ENCODE results near the gene PIGZ.

The PIGZ gene

DNA sequence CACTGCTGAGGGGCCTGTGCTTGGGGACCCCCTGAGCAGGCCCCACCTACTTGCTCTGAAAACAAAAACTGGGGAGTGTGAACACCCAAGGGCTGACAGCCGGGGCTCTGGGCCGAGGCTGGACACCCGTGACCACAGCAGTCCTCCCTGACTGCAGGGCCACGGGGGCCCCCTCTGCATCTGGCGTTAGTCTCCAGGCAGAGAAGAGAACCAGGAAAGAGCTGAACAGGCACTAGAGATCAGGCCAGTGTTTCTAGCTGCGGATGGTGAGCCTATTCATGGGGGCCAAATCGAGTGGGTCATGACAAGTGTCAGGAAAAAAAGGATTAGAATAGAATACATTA is 43.9 kb upstream of the PIGZ start:
- TF ChIP-seq CTCF (IDR thresholded peaks at IDR 0.05; ENCODE audit: insufficient read depth, low read length, missing control alignments), result no peak
- CTCF ChIA-PET, result interaction anchor here (1.6 to 1.7 kb wide), 2 partner anchors 9 to 17 kb away, joined by 6 to 9 read pairs; partner anchors contain the start of gene MELTF
- DNase-seq (ENCODE audit: low read depth, low spot score), result no peak
- POLR2A ChIA-PET, result no interaction called here
- H3K4me3 ChIP-seq (ENCODE audit: low read depth, low read length), result no peak overlapping the region

DNA sequence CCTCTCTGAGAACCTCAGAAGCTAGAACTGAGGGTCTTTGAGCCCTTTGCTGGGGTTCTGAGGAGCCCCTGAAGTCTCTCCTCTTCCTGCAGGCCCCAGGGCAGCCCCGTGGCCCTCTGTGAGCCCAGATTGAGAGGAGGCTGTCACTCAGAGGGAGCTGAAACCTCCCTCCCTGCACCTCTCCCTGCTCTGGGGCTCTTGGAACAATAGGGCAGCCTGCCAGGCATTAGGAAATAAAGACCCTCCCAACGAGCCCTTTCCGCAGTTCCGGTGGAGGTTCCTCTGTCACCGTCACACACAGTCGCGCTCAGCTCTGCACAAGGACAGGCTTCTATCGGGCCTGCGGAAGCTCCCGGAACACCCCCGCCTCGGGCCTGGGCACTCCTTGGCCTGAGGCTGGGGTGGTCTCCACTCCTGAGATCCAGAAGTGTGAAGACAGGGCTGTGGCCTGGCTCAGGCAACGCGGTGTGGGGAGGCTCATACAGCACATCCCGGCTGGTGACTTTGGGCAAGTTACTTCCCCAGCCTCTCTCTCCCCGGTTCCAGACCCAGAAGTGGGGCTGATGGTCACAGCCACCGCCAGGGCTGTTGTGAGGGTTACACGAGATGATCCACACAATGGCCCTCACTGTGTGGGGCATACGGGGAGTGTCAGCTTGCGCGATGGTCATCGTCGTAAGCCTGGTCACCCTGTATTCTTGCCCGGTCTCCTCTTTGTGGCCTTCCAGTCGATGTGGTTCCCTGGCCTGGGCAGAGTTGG is 43.3 kb upstream of the PIGZ start:
- ChIA-PET POLR2A (no interaction called here), CTCF (interaction anchor here (1.6 kb wide), 1 partner anchor 18 kb away, joined by 9 read pairs; the partner anchor contains the start of gene MELTF)
- no peak for DNase-seq (ENCODE audit: low read depth, low spot score)
- no peak for TF ChIP-seq CTCF (IDR thresholded peaks at IDR 0.05; ENCODE audit: insufficient read depth, low read length, missing control alignments)
- no peak overlapping the region for H3K4me3 ChIP-seq (ENCODE audit: low read depth, low read length)

DNA sequence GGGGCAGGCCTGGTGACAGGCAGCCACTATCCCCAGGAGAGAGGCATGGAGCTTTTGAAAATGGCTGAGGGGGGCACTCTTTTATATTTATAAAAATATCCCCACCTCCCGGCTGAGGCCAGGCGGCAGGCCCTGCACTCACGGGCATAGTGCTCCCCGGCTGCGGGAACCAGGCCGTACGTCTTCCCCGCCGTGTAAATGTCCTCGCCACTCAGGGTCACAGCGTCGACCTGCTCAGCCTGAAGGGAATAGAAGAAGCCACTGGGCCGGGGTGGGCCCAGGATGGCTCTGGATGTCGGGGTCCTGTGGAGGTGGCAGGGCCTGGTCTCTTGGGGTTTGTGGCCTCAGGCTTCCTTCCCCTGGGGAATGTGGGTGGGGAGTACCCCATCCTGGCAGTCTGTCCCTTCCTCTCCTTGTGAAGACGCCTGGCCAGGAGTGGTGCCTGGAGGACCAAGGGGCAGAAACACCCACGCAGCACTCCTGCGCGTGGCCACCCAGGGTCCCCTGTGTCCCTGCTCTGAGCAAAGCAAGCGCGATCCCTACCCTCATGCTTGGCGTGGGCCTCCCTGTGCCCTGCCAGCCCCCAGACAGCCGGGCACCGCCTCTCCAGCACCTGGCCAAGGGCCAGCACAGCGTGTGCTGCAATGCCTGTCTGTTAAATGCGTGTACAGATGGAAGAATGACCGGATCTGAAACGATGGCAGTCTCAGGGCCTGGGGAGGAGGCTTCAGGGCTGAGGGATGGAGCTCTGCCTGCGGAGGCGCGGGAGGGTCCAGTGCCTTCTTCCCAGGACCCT is 42.1 kb upstream of the PIGZ start:
- ChIA-PET POLR2A (no interaction called here), CTCF (interaction anchor here (2.7 kb wide), 1 partner anchor 19 kb away, joined by 15 read pairs; the partner anchor contains the start of gene MELTF)
- TF ChIP-seq CTCF (IDR thresholded peaks at IDR 0.05; ENCODE audit: insufficient read depth, low read length, missing control alignments), result no peak
- no peak overlapping the region for H3K4me3 ChIP-seq (ENCODE audit: low read depth, low read length)
- no peak for DNase-seq (ENCODE audit: low read depth, low spot score)

DNA sequence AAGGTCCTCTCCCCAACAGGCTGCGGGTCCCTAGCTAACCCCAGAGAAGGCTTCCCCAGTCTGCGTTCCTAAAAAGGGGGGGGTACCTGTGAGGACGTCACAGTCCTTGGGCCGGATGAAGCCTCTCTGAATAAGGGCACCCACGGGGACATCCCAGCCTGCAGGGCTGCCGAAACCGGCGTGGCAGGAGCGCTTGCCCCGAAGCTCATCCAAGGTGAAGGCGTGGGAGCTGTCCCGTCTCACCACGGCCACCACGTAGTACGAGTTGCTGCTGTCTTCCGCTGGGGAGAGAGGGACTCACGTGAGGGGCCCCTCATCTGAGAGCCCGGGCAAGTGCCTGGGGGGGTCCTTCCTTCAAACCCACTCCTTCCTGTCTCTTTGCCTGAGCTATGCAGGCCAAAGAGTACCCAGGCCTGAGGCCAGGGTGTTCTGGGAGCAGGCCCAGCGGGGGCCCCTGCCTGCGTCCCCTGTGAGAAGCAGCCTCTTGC is 40.9 kb upstream of the PIGZ start:
- POLR2A ChIA-PET, result no interaction called here
- no peak for DNase-seq (ENCODE audit: low read depth, low spot score)
- CTCF ChIA-PET, result interaction anchor here (0.6 to 2.7 kb wide), 2 partner anchors 20 to 39 kb away, joined by 3 to 15 read pairs; partner anchors contain the start of gene MELTF
- no peak overlapping the region for H3K4me3 ChIP-seq (ENCODE audit: low read depth, low read length)
- TF ChIP-seq CTCF (IDR thresholded peaks at IDR 0.05; ENCODE audit: insufficient read depth, low read length, missing control alignments), result no peak

- CTCF ChIA-PET, result interaction anchor here (0.6 to 7.1 kb wide), 3 partner anchors 20 to 38 kb away, joined by 3 to 80 read pairs (median 15); partner anchors contain the start of gene MELTF
- H3K4me3 ChIP-seq (ENCODE audit: low read depth, low read length), result no peak overlapping the region
Observed at GRCh38 chr3:197008436-197009209, 40.0 kb upstream of the PIGZ start.

More at GRCh38 chr3:197008436-197009209, 40.0 kb upstream of the PIGZ start:
- no peak for TF ChIP-seq CTCF (IDR thresholded peaks at IDR 0.05; ENCODE audit: insufficient read depth, low read length, missing control alignments)
- DNase-seq (ENCODE audit: low read depth, low spot score), result no peak
- POLR2A ChIA-PET, result no interaction called here
